CD4-positive, alpha-beta T cell treated with Interleukin-1 beta for 1 hour (primary cell): ENCODE measurements around the gene ABCD2.
"Not testable (repeated sequence)": the region's sequence is repeated elsewhere in the genome, so short reads cannot be mapped to it uniquely, and the experiment has no call there.

Source experiments
- DNase-seq, 2 donors: peaks; one replicate each; pipeline ENCODE4 v3.0.0-alpha.2; 2020 to 2022

ABCD2 gene

DNA sequence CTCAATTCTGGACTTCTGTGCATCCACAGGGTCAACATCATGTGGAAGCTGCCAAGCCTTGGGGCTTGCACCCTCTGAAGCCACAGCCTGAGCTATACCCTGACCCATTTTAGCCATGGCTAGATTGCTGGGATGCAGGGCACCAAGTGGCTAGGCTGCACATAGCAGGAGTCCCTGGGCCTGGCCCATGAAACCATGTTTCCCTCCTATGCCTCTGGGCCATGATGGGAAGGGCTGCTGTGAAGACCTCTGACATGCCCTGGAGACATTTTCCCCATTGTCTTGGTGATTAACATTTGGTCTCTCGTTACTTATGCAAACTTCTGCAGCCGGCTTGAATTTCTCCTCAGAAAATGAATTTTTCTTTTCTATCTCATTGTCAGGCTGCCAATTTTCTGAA, 92.6 kb downstream of the ABCD2 start:
- no peak for DNase-seq

DNA sequence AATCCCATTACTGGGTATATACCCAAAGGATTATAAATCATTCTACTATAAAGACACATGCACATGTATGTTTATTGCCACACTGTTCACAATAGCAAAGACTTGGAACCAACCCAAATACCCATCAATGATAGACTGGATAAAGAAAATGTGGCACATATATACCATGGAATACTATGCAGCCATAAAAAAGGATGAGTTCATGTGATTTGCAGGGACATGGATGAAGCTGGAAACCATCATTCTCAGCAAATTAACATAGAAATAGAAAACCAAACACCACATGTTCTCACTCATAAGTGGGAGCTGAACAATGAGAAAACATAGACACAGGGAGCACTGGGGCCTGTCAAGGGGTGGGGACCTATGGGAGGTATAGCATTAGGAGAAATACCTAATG, 97.4 kb downstream of the ABCD2 start:
- DNase-seq: not testable (repeated sequence)

- no peak for DNase-seq
These were observed 109.6 kb downstream of the ABCD2 start for GRCh38 chr12:39510001-39510400.

DNA sequence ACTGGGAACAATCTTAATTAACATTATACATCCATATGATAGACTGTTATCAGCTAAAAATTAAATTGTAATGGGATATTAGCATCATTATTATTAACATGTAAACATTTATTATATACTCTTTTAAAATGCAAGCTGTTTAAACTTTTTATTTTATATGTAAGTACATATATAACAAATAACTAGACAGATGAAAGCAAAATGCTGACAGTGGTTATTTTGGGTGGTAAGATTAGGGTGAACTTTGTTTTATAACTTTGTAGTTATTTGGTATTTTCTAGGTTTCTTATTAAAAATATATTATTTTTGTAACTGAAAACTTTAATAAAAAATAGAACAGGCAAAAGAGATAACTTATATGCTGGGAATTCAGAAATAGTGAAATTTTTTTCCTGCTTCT, 114.0 kb downstream of the ABCD2 start:
- DNase-seq: no peak

DNA sequence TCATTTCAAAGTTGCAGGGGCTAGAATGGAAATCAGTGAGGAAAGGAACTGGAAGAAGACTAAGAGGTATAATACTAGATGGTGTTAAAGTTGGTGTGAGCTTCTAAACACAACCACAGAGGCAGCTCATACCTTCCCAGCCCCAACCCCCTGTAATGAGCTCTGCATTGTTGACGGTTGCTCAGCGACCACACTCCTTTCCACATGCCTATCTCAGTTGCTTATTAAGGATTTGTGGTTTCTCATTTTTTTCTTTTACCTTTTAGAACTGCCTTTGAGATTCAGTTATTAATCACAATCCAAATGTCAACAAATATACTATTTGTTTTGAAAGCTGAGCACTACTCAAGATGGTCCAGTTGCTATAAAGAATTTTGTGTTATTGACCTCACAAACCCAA, 114.6 kb downstream of the ABCD2 start:
- DNase-seq: no peak

DNA sequence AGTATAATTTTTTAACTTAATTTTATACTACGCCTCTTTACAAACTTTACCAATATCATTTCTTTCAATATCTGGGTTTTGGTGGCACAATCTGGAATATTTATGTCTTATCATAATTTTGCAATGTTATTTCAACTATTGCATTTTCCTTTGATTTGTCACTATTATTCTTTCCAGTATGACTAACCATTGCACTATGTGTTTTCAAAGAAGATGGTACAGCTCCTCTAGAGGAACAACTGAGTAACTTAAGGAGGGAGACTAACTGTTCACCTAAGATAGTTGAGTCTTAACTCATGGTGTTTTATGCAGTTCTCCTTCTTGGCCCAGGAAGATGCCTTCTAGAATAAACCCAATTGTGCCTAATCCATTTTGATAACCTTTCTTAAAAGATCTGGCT, 116.2 kb downstream of the ABCD2 start:
- no peak for DNase-seq

DNA sequence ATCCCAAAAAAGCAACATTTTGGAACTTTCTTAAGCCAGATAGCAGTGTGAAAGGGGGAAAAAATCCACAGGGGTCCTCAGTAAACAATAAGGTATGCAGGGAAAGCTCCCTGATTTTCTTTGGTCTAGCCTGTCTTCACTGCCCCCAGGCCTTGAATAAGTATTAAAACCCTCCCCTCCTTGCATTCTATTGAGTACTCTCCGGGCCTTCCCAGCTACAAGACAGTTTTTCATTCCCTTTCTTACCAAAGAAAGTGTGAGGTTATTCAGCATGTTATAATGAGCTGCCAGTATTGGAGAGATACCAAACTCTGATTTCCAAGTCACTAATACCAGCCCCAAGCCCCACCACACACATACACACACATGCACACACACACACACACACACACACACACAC, 116.9 kb downstream of the ABCD2 start:
- no peak for DNase-seq
